ENCODE data around the gene GBGT1.

GBGT1 gene

DNA sequence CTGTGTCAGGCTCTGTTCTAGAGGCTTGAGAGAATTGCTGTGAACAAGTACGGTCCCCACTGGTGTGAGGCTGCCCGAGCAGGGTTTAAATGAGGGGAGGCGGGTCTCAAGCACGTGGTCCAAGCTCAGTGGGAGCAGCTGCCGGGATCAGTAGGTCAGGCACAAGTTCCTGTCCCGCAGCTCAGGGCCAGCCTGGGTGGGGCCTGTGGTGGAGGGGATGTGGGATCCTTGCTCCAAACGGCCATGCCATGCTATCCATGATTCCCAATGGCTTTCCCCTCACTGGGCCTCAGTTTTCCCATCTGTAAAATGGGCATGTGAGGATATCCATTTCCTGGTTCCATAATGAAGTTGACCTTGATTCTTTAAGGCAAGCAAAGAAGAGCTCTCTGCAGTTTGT lies 28.3 kb upstream of the GBGT1 start:
- no peak for DNase-seq (ENCODE audit: low read depth, low spot score)
- H3K4me1 ChIP-seq (ENCODE audit: insufficient read depth, insufficient read length) = peaks cover 9% of the 10 kb centered on the region
- H3K4me3 ChIP-seq (ENCODE audit: insufficient read length, low read depth) = no peak overlapping the region
- H3K27me3 ChIP-seq (ENCODE audit: insufficient read depth, insufficient read length) = peaks cover 14% of the 10 kb centered on the region
- H3K9me3 ChIP-seq (ENCODE audit: insufficient read depth, low read length) = no peaks in the 10 kb centered on the region
- no peak overlapping the region for H3K9ac ChIP-seq (ENCODE audit: insufficient read length, low read depth)
- TF ChIP-seq YY1 (IDR thresholded peaks at IDR 0.05; ENCODE audit: insufficient read depth, insufficient read length) (no peak), ZNF274 (IDR thresholded peaks at IDR 0.05; ENCODE audit: low read depth, low read length) (no peak), SUZ12 (IDR thresholded peaks at IDR 0.05; ENCODE audit: extremely low read depth, insufficient read depth, insufficient read length) (no peak)
- H3K36me3 ChIP-seq (ENCODE audit: insufficient read depth, insufficient read length, low read length) = no peaks in the 10 kb centered on the region

- H3K27me3 ChIP-seq (ENCODE audit: insufficient read depth, insufficient read length) = peaks cover 18% of the 10 kb centered on the region
- TF ChIP-seq SUZ12 (IDR thresholded peaks at IDR 0.05; ENCODE audit: extremely low read depth, insufficient read depth, insufficient read length) (no peak), YY1 (IDR thresholded peaks at IDR 0.05; ENCODE audit: insufficient read depth, insufficient read length) (no peak), ZNF274 (IDR thresholded peaks at IDR 0.05; ENCODE audit: low read depth, low read length) (no peak)
- no peak overlapping the region for H3K9ac ChIP-seq (ENCODE audit: insufficient read length, low read depth)
- no peaks in the 10 kb centered on the region for H3K9me3 ChIP-seq (ENCODE audit: insufficient read depth, low read length)
- H3K36me3 ChIP-seq (ENCODE audit: insufficient read depth, insufficient read length, low read length) = no peaks in the 10 kb centered on the region
- peaks cover 9% of the 10 kb centered on the region for H3K4me1 ChIP-seq (ENCODE audit: insufficient read depth, insufficient read length)
- DNase-seq (ENCODE audit: low read depth, low spot score) = no peak
- H3K4me3 ChIP-seq (ENCODE audit: insufficient read length, low read depth) = no peak overlapping the region
Observed at GRCh38 chr9:133189826-133190225, 26.1 kb upstream of the GBGT1 start.

GRCh38 chr9:133188843-133189180 lies 25.1 kb upstream of the GBGT1 start:
- peaks cover 18% of the 10 kb centered on the region for H3K27me3 ChIP-seq (ENCODE audit: insufficient read depth, insufficient read length)
- no peaks in the 10 kb centered on the region for H3K36me3 ChIP-seq (ENCODE audit: insufficient read depth, insufficient read length, low read length)
- H3K4me1 ChIP-seq (ENCODE audit: insufficient read depth, insufficient read length) = peaks cover 9% of the 10 kb centered on the region
- TF ChIP-seq YY1 (IDR thresholded peaks at IDR 0.05; ENCODE audit: insufficient read depth, insufficient read length) = no peak
- no peak for TF ChIP-seq ZNF274 (IDR thresholded peaks at IDR 0.05; ENCODE audit: low read depth, low read length)
- TF ChIP-seq SUZ12 (IDR thresholded peaks at IDR 0.05; ENCODE audit: extremely low read depth, insufficient read depth, insufficient read length) = no peak
- H3K9ac ChIP-seq (ENCODE audit: insufficient read length, low read depth) = no peak overlapping the region
- no peaks in the 10 kb centered on the region for H3K9me3 ChIP-seq (ENCODE audit: insufficient read depth, low read length)
- H3K4me3 ChIP-seq (ENCODE audit: insufficient read length, low read depth) = no peak overlapping the region
- DNase-seq (ENCODE audit: low read depth, low spot score) = no peak

DNA sequence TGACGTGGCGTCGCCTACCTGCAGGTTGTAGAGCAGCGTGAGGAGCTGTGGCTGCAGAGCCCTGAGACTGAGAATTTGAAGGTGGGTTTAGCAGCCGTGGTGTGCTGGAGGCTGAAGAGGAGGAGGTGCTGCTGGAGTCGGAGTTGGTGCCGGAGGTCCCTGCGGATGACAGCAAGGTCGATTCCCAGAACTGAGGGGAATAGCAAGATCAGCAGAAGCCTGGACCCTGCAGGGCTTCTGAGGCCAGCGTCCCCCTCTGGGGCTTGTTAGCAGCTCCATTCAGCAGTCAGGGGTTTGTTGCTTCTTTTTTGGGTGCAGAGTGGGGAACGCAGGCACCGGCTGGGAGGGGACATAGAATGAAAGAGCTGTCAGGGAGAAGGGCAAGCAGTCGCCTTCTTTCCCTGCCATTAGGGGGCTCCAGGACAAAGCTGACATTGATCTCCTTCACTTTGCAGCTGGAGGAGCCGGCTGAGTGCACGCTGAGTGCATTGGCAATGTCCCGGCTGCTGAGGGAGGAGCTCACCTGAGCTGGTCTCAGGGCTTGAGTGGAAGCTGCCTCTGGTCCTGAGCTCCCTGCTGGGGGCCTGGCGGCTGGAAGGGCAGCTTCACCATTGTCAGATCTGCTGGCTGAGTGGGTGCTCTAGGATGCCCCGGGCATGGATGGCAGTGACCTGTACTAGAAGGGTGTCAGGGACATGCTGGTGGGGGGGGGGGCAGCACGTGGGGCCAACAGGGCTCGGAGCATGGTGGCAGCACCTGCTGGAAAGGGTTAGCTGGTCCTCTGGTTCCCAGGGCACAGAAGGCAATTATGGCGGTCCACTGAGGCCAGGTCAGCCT lies 24.5 kb upstream of the GBGT1 start:
- Histone ChIP-seq H3K9me3 (ENCODE audit: insufficient read depth, low read length) (no peaks in the 10 kb centered on the region), H3K9ac (ENCODE audit: insufficient read length, low read depth) (peak overlapping the region; percentile 45), H3K27me3 (ENCODE audit: insufficient read depth, insufficient read length) (peaks cover 18% of the 10 kb centered on the region), H3K4me1 (ENCODE audit: insufficient read depth, insufficient read length) (peaks cover 9% of the 10 kb centered on the region), H3K4me3 (ENCODE audit: insufficient read length, low read depth) (no peak overlapping the region), H3K36me3 (ENCODE audit: insufficient read depth, insufficient read length, low read length) (no peaks in the 10 kb centered on the region)
- TF ChIP-seq YY1 (IDR thresholded peaks at IDR 0.05; ENCODE audit: insufficient read depth, insufficient read length) = no peak
- no peak for TF ChIP-seq ZNF274 (IDR thresholded peaks at IDR 0.05; ENCODE audit: low read depth, low read length)
- TF ChIP-seq SUZ12 (IDR thresholded peaks at IDR 0.05; ENCODE audit: extremely low read depth, insufficient read depth, insufficient read length) = no peak
- peak; percentile 52 for DNase-seq (ENCODE audit: low read depth, low spot score)

GRCh38 chr9:133187561-133188005 lies 23.9 kb upstream of the GBGT1 start:
- H3K4me1 ChIP-seq (ENCODE audit: insufficient read depth, insufficient read length) = peaks cover 9% of the 10 kb centered on the region
- no peak overlapping the region for H3K4me3 ChIP-seq (ENCODE audit: insufficient read length, low read depth)
- no peaks in the 10 kb centered on the region for H3K9me3 ChIP-seq (ENCODE audit: insufficient read depth, low read length)
- H3K27me3 ChIP-seq (ENCODE audit: insufficient read depth, insufficient read length) = peaks cover 18% of the 10 kb centered on the region
- H3K9ac ChIP-seq (ENCODE audit: insufficient read length, low read depth) = no peak overlapping the region
- H3K36me3 ChIP-seq (ENCODE audit: insufficient read depth, insufficient read length, low read length) = no peaks in the 10 kb centered on the region
- no peak for TF ChIP-seq SUZ12 (IDR thresholded peaks at IDR 0.05; ENCODE audit: extremely low read depth, insufficient read depth, insufficient read length)
- TF ChIP-seq YY1 (IDR thresholded peaks at IDR 0.05; ENCODE audit: insufficient read depth, insufficient read length) = no peak
- TF ChIP-seq ZNF274 (IDR thresholded peaks at IDR 0.05; ENCODE audit: low read depth, low read length) = no peak
- no peak for DNase-seq (ENCODE audit: low read depth, low spot score)

- Histone ChIP-seq H3K36me3 (ENCODE audit: insufficient read depth, insufficient read length, low read length) (no peaks in the 10 kb centered on the region), H3K4me3 (ENCODE audit: insufficient read length, low read depth) (no peak overlapping the region), H3K27me3 (ENCODE audit: insufficient read depth, insufficient read length) (peaks cover 15% of the 10 kb centered on the region), H3K9ac (ENCODE audit: insufficient read length, low read depth) (no peak overlapping the region), H3K4me1 (ENCODE audit: insufficient read depth, insufficient read length) (peaks cover 9% of the 10 kb centered on the region), H3K9me3 (ENCODE audit: insufficient read depth, low read length) (no peaks in the 10 kb centered on the region)
- TF ChIP-seq SUZ12 (IDR thresholded peaks at IDR 0.05; ENCODE audit: extremely low read depth, insufficient read depth, insufficient read length) = no peak
- no peak for DNase-seq (ENCODE audit: low read depth, low spot score)
Observed at GRCh38 chr9:133186736-133187135, 23.0 kb upstream of the GBGT1 start.

DNA sequence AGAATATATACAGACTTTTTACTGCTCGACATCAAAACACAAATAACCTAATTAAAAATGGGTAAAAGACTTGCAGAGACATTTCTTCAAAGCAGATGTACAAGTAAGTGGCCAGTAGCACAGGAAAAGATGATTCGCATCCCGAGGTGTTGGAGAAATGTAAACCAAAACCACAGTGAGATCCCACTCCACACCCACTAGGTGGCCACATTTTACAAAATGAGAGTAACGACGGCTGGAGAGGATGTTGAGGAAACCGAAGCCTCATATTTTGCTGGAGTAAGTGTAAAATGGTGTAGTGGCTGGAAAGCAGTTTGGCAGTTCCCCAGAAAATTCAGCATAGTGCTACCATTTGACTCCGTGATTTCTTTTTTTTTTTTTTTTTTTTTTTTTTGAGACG lies 21.3 kb upstream of the GBGT1 start:
- DNase-seq (ENCODE audit: low read depth, low spot score) = no peak
- Histone ChIP-seq H3K9ac (ENCODE audit: insufficient read length, low read depth) (no peak overlapping the region), H3K4me3 (ENCODE audit: insufficient read length, low read depth) (no peak overlapping the region), H3K27me3 (ENCODE audit: insufficient read depth, insufficient read length) (peaks cover 15% of the 10 kb centered on the region), H3K4me1 (ENCODE audit: insufficient read depth, insufficient read length) (peaks cover 9% of the 10 kb centered on the region), H3K36me3 (ENCODE audit: insufficient read depth, insufficient read length, low read length) (no peaks in the 10 kb centered on the region), H3K9me3 (ENCODE audit: insufficient read depth, low read length) (no peaks in the 10 kb centered on the region)
- no peak for TF ChIP-seq YY1 (IDR thresholded peaks at IDR 0.05; ENCODE audit: insufficient read depth, insufficient read length)
